Adrenal gland (tissue), 5 donors: ENCODE data around the gene IQGAP2.

ENCODE experiments used
- CTCF ChIP-seq, 6 experiments: fragments of 450-650 bp in 4 of 6; fragments of 200-600 bp in 2 of 6; sonication (generic) in 1 of 6; IDR thresholded peaks; 1 replicate in 5 of 6; 2 replicates in 1 of 6; pipeline versions ENCODE4 v1.5.1 to v1.8.0; 2016 to 2021; ENCODE audit warnings: antibody characterized with exemption in 6 of 6, mild to moderate bottlenecking in 2 of 6, moderate library complexity in 1 of 6
- POLR2A ChIP-seq, 2 donors: fragments of 450-650 bp; IDR thresholded peaks; one replicate each; pipeline ENCODE4 v1.6.1; 2017; ENCODE audit warnings: antibody characterized with exemption in 2 of 2, mild to moderate bottlenecking in 2 of 2, moderate library complexity in 1 of 2
- donor health status: DM: no; HTN: no; CAD: no.

- TF ChIP-seq CTCF (IDR thresholded peaks at IDR 0.05) (no peak), POLR2A (IDR thresholded peaks at IDR 0.05) (no peak)
Observed at GRCh38 chr5:76552546-76552945, 149.5 kb downstream of the IQGAP2 start.
